OCI-LY1 (cell line): ENCODE results near the gene PRTFDC1.

ENCODE experiments used
- H2AFZ ChIP-seq: fragments of 200-600 bp; sonication (generic), shearing (Covaris generic); 2 replicates; pipeline ENCODE4 v1.6.0; 2014; ENCODE audit warnings: antibody characterized with exemption, mild to moderate bottlenecking, low read length
- H3F3A ChIP-seq: fragments of 200-600 bp; sonication (generic), shearing (Covaris generic); 2 replicates; pipeline ENCODE4 v1.6.0; 2014; ENCODE audit warnings: mild to moderate bottlenecking, antibody characterized with exemption, low read length, moderate library complexity; ENCODE audit not compliant: insufficient read depth
- H3K27ac ChIP-seq: fragments of 200-600 bp; sonication (generic); 2 replicates; pipeline ENCODE4 v1.5.1; 2014; ENCODE audit warnings: low read length, mixed run types, mild to moderate bottlenecking, low read depth; ENCODE audit not compliant: poor library complexity, severe bottlenecking
- H3K27me3 ChIP-seq: fragments of 200-600 bp; sonication (generic); 2 replicates; pipeline ENCODE4 v1.6.0; 2014; ENCODE audit warnings: antibody characterized with exemption, mild to moderate bottlenecking, low read length, moderate library complexity; ENCODE audit not compliant: insufficient read depth
- H3K36me3 ChIP-seq: fragments of 200-600 bp; sonication (generic); 2 replicates; pipeline ENCODE4 v1.6.1; 2014; ENCODE audit warnings: mild to moderate bottlenecking, antibody characterized with exemption, low read length, moderate library complexity, mixed read lengths; ENCODE audit not compliant: insufficient read depth
- H3K4me1 ChIP-seq: fragments of 200-600 bp; sonication (generic); 2 replicates; pipeline ENCODE4 v1.5.1; 2014; ENCODE audit warnings: mild to moderate bottlenecking, low read length, moderate library complexity; ENCODE audit not compliant: insufficient read depth, severe bottlenecking
- H3K4me2 ChIP-seq: fragments of 200-600 bp; sonication (generic), shearing (Covaris generic); 2 replicates; pipeline ENCODE4 v1.6.1; 2014; ENCODE audit warnings: low read length
- H3K4me3 ChIP-seq: fragments of 200-600 bp; sonication (generic); 2 replicates; pipeline ENCODE4 v1.5.1; 2014; ENCODE audit warnings: low read length, low read depth, mild to moderate bottlenecking, mixed read lengths; ENCODE audit not compliant: poor library complexity, severe bottlenecking
- H3K79me2 ChIP-seq: fragments of 200-600 bp; shearing (Covaris generic); 2 replicates; pipeline ENCODE4 v1.6.1; 2016; ENCODE audit warnings: mixed run types, low read length, mixed read lengths; ENCODE audit not compliant: insufficient read depth
- H3K9ac ChIP-seq: fragments of 200-600 bp; sonication (generic), shearing (Covaris generic); 2 replicates; pipeline ENCODE4 v1.6.1; 2014; ENCODE audit warnings: mild to moderate bottlenecking, low read length, mixed read lengths
- H3K9me2 ChIP-seq: fragments of 200-600 bp; sonication (generic), shearing (Covaris generic); 2 replicates; pipeline ENCODE4 v1.6.1; 2014; ENCODE audit warnings: low read depth, mild to moderate bottlenecking, low read length, mixed read lengths
- H3K9me3 ChIP-seq: fragments of 200-600 bp; shearing (Covaris generic); 2 replicates; pipeline ENCODE4 v1.6.1; 2014; ENCODE audit warnings: low read length, mixed read lengths
- H4K20me1 ChIP-seq: fragments of 200-600 bp; sonication (generic), shearing (Covaris generic); 2 replicates; pipeline ENCODE4 v1.6.0; 2016; ENCODE audit warnings: mild to moderate bottlenecking, low read length; ENCODE audit not compliant: insufficient read depth
- EZH2 ChIP-seq: fragments of 200-600 bp; sonication (generic), shearing (Covaris generic); IDR thresholded peaks from 2 replicates; pipeline ENCODE4 v1.8.0; 2017; ENCODE audit warnings: borderline replicate concordance, mixed run types, mild to moderate bottlenecking, antibody characterized with exemption, low read length, moderate library complexity, mixed read lengths
- TF ChIP-seq, protein P1 (sequence below): fragments of 200-600 bp; sonication (generic), shearing (Covaris generic); IDR thresholded peaks from 2 replicates; pipeline ENCODE4 v1.5.1; 2017; ENCODE audit warnings: mild to moderate bottlenecking, antibody characterized with exemption, low read length, moderate library complexity, mixed read lengths

PRTFDC1 gene

DNA sequence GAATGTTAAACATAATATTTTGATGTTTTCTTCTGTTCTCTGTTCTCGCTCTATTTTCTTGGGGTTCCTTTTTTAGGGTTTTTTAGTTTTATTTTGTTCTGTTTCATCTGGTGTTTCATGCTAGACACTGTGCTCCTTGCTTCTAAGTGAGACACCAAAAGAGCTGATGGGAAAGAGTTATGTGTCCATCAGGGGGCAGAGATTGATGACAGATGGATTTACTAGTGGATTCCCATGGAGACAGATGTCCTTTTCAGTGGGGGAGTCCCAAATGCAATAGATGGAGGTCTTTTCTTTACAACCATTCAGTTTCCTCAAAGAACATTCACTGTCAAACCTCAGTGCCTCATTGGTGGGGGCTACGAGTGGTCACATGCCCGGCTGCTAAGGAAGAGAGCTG lies 34.9 kb downstream of the PRTFDC1 start:
- Histone ChIP-seq H3K79me2 (no peaks in the 10 kb centered on the region), H3K36me3 (no peaks in the 10 kb centered on the region)
- TF ChIP-seq, protein P1, sequence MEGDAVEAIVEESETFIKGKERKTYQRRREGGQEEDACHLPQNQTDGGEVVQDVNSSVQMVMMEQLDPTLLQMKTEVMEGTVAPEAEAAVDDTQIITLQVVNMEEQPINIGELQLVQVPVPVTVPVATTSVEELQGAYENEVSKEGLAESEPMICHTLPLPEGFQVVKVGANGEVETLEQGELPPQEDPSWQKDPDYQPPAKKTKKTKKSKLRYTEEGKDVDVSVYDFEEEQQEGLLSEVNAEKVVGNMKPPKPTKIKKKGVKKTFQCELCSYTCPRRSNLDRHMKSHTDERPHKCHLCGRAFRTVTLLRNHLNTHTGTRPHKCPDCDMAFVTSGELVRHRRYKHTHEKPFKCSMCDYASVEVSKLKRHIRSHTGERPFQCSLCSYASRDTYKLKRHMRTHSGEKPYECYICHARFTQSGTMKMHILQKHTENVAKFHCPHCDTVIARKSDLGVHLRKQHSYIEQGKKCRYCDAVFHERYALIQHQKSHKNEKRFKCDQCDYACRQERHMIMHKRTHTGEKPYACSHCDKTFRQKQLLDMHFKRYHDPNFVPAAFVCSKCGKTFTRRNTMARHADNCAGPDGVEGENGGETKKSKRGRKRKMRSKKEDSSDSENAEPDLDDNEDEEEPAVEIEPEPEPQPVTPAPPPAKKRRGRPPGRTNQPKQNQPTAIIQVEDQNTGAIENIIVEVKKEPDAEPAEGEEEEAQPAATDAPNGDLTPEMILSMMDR: no peak
- no peak for TF ChIP-seq EZH2

DNA sequence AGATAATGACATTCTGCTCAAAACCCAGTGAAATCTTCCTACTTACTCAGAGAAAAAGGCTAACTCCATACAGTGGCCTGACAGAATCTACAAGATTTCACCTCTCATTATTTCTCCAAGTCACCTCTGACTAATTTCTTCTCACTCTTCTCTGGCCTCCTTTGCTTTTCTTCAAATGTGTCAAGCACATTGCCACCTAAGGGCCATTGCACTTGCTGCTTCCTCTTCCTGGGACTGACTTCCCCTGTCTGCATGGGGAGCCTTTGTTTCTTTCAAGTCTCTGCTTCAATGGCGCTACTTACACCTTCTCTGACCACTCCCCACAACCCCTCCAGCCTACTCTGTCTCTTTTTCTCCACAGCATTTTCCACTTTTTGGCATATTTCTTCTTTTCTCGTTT lies 36.0 kb downstream of the PRTFDC1 start:
- Histone ChIP-seq H3K79me2 (no peaks in the 10 kb centered on the region), H3K9me3 (no peaks in the 10 kb centered on the region), H4K20me1 (no peaks in the 10 kb centered on the region), H3K36me3 (no peaks in the 10 kb centered on the region), H2AFZ (no peak overlapping the region), H3K4me1 (no peaks in the 10 kb centered on the region), H3F3A (no peaks in the 10 kb centered on the region), H3K27me3 (no peaks in the 10 kb centered on the region), H3K4me3 (no peak overlapping the region), H3K9ac (no peak overlapping the region), H3K4me2 (no peak overlapping the region), H3K27ac (no peak overlapping the region), H3K9me2 (no peaks in the 10 kb centered on the region)
- TF ChIP-seq, protein P1: no peak
- TF ChIP-seq EZH2: no peak

More for the DNA sequence above, 34.9 kb downstream of the PRTFDC1 start:
- no peak overlapping the region for H2AFZ ChIP-seq
- no peaks in the 10 kb centered on the region for H3K9me2 ChIP-seq
- no peak overlapping the region for H3K9ac ChIP-seq
- no peaks in the 10 kb centered on the region for H3F3A ChIP-seq
- H4K20me1 ChIP-seq: no peaks in the 10 kb centered on the region
- H3K27me3 ChIP-seq: no peaks in the 10 kb centered on the region
- no peak overlapping the region for H3K27ac ChIP-seq
- no peaks in the 10 kb centered on the region for H3K9me3 ChIP-seq
- H3K4me2 ChIP-seq: no peak overlapping the region
- no peak overlapping the region for H3K4me3 ChIP-seq
- no peaks in the 10 kb centered on the region for H3K4me1 ChIP-seq

DNA sequence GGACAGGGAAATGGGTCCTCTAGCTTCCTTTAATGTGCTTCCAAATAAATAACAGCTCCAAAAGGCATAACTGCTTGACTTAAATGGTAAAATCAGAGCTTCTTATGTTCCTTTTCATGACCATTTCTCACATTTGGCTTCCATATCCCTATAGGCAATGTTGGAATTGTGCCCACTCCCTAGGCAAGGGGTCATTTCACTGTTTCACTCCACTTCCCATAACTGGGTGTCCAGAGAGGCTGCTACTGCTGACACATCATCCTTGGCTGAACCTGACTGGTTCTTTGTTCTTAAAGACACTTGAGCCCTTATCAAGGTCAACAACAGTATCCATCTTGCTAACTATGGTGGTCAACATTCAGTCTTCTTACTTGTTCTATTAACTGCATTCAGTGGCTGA lies 37.1 kb downstream of the PRTFDC1 start:
- Histone ChIP-seq H3K4me3 (no peak overlapping the region), H3K4me2 (no peak overlapping the region), H3K79me2 (no peaks in the 10 kb centered on the region), H3K27me3 (no peaks in the 10 kb centered on the region), H3K27ac (no peak overlapping the region), H3K9ac (no peak overlapping the region), H3K36me3 (no peaks in the 10 kb centered on the region), H3K9me2 (no peaks in the 10 kb centered on the region), H3F3A (no peaks in the 10 kb centered on the region), H3K9me3 (no peaks in the 10 kb centered on the region), H4K20me1 (no peaks in the 10 kb centered on the region), H3K4me1 (no peaks in the 10 kb centered on the region), H2AFZ (no peak overlapping the region)
- TF ChIP-seq, protein P1: no peak
- TF ChIP-seq EZH2: no peak
